ENCODE data around the gene DISP2.
A peak's percentile ranks its signal among the peaks of the same experiment; 100 is the strongest.

Gene DISP2

GRCh38 chr15:40389824-40390595, 32.0 kb downstream of the DISP2 start:
- DNase-seq, result no peak

DNA sequence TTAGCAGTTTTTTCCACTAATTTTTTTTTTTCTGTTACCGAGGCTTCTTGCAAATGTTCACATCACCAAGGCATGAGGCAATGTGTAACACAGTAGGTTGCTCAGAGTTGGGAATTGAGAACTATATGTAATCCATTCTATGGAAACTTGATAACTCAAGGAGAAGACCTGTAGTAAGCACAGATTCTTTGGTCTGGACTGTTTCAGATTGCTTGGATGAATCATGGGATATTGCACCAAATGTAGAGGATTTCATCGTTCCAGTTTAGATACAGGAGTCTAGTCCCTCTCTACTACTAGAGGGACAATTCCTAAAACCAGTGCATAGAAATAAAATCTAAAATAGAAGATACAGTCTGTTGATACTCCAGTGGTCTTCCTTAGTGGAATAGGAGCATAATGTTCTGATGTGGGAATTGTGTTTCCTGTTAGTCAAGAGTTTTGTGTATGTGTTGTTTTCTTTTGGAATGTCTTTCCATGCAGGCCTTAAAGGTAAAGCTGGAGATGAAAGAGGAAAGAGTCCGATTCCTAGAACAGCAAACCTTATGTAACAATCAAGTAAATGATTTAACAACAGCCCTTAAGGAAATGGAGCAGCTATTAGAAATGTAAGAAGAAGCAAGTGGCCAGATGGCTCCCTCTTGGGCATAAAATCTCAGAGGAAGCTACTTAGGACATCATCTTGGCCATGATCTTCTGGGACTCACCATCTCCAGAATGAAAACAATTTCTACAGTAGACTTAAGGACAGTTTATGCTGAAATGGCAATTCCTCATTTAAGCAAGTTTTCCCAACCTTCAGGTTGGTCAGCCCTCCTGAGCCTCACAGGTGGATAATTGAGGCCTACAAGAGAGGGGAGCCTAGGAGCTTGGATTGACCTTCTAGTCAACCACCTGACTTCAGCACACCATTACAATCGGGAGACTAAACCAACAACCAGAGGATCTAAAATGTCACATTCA, 35.2 kb downstream of the DISP2 start:
- DNase-seq, result no peak

DNA sequence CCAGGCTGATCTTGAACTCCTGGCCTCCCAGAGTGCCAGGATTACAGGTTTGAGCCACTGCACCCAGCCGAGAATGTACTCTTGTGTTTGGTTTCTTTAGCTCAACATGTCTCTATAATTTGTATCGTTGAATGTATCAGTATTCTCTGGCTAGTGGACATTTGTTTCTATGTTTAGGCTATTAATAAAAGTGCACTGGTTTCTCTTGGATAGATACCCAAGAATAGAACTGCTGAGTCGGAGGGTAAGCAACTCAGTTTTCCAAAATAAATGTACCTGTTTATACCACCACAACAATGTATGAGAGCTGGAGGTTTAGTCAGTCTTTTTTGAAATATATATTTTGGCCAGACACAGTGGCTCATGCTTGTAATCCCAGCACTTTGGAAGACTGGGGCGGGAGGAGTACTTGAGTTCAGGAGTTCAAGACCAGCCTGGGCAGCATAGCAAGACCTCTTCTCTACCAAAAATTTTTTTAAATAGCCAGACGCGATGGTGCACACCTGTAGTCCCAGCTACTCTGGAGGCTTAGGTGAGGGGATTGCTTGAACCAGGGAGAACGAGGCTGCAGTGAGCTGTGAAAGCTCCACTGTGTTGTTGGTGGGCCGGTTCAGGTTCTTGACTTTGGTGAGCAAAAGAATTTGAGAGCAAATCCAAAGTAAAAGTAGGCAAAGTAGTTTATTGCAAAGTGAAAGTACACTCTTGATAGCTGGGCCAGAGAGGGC, 39.8 kb downstream of the DISP2 start:
- no peak for DNase-seq

GRCh38 chr15:40398413-40398873, 40.4 kb downstream of the DISP2 start:
- peak; percentile 88 for DNase-seq

GRCh38 chr15:40399370-40399769, 41.4 kb downstream of the DISP2 start:
- DNase-seq, result peak; percentile 27

GRCh38 chr15:40405501-40406381, 47.7 kb downstream of the DISP2 start, which contains the start of gene IVD:
Gene IVD (plus strand): TSS chr15:40405795. CDS start chr15:40405828, 33 bp downstream.
- DNase-seq, result peak; percentile 99

DNA sequence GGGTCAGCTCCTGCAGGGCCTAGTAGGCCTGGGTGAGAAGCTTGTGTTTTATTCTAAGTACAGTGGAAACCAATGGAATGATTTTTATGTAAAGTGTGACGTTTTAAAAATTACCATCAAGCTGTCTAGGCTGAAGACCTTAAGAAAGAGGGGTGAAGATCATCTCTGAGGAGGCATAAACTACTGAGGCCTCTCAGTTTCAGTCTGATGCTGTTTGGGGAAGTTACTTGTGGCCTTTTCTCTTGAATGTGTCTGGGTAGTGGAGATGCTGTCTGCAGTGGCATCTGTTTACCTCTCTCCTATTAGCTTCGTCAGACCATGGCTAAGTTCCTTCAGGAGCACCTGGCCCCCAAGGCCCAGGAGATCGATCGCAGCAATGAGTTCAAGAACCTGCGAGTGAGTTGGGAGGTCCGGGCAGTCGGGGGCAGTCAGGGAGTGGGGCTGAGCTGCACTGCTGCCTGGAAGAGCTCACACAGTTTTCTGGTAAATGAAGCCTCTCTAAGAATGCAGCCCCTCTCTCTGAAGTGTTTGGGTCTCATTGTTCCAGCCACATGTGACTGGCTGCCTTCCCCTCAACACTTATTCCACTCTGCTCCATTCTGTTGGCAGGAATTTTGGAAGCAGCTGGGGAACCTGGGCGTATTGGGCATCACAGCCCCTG, 49.4 kb downstream of the DISP2 start:
- DNase-seq, result no peak

GRCh38 chr15:40409366-40409765, 51.3 kb downstream of the DISP2 start:
- DNase-seq, result no peak

DNA sequence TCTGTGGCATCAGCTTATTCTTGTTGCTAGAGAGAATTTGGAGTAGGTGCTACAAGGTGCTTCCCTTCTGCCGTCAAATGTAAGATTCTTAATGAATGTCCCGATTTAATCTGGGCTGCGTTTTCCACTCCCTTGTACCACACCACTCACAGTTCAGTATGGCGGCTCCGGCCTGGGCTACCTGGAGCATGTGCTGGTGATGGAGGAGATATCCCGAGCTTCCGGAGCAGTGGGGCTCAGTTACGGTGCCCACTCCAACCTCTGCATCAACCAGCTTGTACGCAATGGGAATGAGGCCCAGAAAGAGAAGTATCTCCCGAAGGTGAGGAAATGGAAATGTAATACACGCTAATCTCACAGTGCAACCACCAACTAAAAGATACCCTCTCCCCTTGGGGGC, 52.5 kb downstream of the DISP2 start:
- DNase-seq, result no peak

GRCh38 chr15:40412095-40412759, 54.2 kb downstream of the DISP2 start:
- no peak for DNase-seq

DNA sequence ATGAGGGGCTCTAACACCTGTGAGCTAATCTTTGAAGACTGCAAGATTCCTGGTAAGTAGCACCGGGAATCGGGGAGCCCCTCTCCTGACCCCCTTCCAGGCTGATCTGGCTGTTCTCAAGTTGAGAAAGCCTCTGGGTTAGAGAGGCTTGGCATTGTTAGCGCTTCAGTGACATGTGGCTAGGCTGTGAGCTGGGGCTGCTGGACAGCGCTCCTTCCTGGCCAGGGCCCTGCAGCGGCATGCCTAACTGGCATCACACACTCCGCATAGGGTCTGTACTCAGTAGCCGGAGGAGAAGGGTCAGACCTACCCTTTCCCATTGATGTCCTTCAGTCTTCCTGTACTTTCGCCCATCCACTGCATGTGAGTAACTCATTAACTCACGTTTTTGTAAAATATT, 55.0 kb downstream of the DISP2 start:
- no peak for DNase-seq

DNA sequence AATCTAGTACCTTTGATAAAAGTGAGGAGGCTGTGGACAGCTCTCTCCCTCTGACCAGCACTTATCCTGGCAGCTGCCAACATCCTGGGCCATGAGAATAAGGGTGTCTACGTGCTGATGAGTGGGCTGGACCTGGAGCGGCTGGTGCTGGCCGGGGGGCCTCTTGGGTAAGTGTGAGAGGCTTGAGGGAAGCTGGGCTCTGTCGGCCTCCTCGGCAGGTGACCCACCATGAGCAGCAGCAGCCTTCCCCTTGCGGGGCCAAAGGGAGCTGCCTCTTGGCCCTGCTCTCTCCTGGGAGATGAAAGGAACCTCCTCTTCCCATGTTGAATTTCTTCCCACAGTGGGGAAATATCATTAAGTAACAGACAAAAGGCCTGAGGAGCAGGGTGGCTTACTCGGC, 56.8 kb downstream of the DISP2 start:
- DNase-seq, result no peak

- DNase-seq, result no peak
These were observed 57.2 kb downstream of the DISP2 start for GRCh38 chr15:40415226-40415625.

- DNase-seq, result no peak
These were observed 58.0 kb downstream of the DISP2 start for GRCh38 chr15:40416056-40416455.

DNA sequence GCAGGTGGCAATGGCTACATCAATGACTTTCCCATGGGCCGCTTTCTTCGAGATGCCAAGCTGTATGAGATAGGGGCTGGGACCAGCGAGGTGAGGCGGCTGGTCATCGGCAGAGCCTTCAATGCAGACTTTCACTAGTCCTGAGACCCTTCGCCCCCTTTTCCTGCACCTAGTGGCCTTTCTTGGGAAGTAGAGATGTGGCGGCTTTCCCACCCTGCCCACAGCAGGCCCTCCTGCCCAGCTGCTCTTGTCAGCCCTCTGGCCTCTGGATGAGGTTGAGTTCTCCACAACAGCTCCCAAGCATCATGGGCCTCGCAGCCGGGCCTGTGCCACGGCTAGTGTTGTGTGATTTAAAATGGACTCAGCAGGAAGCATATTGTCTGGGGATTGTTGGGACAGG, 60.1 kb downstream of the DISP2 start:
- DNase-seq, result no peak

DNA sequence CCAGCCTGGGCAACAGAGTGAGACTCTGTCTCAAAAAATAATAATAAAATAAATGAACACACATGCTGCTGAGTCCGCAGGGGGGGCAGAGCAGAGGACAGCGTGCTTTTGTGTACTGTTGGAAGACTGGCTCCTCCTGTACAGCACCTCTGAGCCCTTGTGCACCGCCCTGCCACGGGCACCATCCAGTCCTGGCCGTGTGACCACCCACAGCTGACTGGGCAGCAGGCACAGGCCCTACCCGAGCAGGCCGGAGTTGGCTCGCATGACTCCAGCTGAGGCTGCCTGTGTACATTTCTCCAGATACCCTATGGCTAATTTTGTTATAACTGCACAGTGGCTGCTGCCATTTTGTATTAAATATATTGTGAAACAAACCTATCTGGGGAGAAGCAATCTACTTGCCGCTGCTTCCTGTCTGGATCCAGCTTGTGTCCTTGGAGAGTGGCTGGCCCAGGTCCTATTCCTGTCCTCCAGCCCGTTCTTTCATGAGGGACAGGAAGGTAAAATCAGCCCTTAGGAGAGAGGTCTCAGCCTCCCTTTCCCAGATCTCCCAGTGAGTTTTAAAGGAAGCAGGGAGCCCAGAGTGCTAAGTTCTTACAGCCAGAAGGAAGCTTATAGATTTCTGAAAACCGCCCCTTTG, 62.2 kb downstream of the DISP2 start:
- no peak for DNase-seq

GRCh38 chr15:40420793-40421192, 62.8 kb downstream of the DISP2 start:
- DNase-seq, result no peak

DNA sequence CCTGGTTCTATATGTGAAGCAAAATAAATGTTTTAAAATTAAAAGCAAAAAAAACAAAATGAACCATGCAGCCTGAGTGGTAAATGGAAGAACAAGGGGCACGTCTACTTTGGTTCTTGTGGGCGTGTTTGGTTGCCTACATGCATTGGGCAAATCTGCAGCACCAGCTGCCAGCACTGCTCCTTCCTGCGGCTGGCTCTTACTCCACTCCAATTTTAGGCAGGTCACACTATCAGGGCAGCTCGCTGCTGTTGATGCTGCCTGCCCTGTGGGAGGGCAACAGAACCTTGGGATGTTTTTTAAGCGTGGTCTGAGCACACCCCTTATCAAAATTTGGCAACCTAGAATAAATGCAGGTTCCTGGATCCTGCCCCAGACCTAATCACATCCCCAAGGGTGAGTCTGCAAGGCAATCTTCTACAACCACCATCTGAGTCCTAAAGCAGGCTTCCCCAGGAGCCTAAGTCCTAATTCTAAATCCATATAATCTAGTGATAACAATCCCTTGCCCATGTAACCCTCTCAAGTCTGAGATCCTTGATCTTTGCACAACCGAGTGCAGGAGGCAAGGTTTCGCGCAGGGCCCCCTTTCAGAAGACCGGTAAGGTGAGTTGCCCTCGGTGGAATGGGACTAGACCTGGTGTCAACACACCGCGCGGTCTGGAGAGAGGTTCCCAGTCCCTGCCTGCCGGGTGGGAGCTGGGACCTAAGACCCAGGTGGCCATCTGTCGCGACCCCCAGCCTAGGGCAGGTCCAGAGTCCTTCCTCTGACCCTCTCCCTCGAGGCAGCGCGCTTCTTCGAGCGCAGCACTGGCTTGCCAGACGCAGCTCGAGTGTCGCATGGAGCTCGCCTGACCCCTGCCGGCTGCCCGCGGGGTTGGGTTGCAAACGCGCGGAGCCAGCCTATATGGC, 63.5 kb downstream of the DISP2 start:
- DNase-seq, result peak; percentile 90

- no peak for DNase-seq
These were observed 66.6 kb downstream of the DISP2 start for GRCh38 chr15:40424483-40425115.
